Lower lobe of right lung (tissue), 2 donors: Measurements from ENCODE around the gene HIPK2. TPM values are rescaled to one million over a fixed set of nuclear protein-coding genes. Genes with fewer than 3 reads are reported as not detected.

Experiments
- ATAC-seq, 2 donors: fragments of 200-7000 bp; cut with Tn5 transposase; one replicate each; pipeline ENCODE4 v1.9.1; 2020 to 2022; ENCODE audit warnings: mild to moderate bottlenecking in 2 of 2, moderate library complexity in 2 of 2
- DNase-seq: peaks from one replicate; pipeline ENCODE4 v3.0.0-alpha.2; 2020
- H3K27ac ChIP-seq: fragments of 200-600 bp; one replicate; pipeline ENCODE4 v1.8.0; 2022
- H3K27me3 ChIP-seq: fragments of 200-600 bp; one replicate; pipeline ENCODE4 v1.8.0; 2022; ENCODE audit warnings: low read depth
- H3K36me3 ChIP-seq: fragments of 200-600 bp; one replicate; pipeline ENCODE4 v1.8.0; 2022; ENCODE audit warnings: mild to moderate bottlenecking
- H3K4me1 ChIP-seq: fragments of 200-600 bp; one replicate; pipeline ENCODE4 v1.8.0; 2022
- H3K4me3 ChIP-seq: fragments of 200-600 bp; one replicate; pipeline ENCODE4 v1.8.0; 2022; ENCODE audit warnings: mild to moderate bottlenecking
- H3K9me3 ChIP-seq: fragments of 200-600 bp; one replicate; pipeline ENCODE4 v1.8.0; 2022
- intact Hi-C: fragments of 100-400 bp; cut with DNase I; formaldehyde crosslinking; loops from one replicate; pipeline ENCODE4 v1.11.0; 2022
- total RNA-seq: library from RNA; stranded (reverse); fragmentation: NEBNext Ultra II Directional; extraction: Animal tissue kit (Norgen Biotek cat#: 25700); gene quantifications from one replicate; pipeline ENCODE4 v1.2.1, GENCODE V29; 2021
- TF ChIP-seq, protein P1 (sequence below): fragments of 200-600 bp; IDR thresholded peaks from one replicate; pipeline ENCODE4 v1.8.0; 2022; ENCODE audit warnings: antibody characterized with exemption, mild to moderate bottlenecking
- donor health status: DM: no; HTN: yes; CAD: no; lungs with severe emphysema.

The HIPK2 gene
- total RNA-seq, 1 donor from 2014 or later, result 81.0 TPM

DNA sequence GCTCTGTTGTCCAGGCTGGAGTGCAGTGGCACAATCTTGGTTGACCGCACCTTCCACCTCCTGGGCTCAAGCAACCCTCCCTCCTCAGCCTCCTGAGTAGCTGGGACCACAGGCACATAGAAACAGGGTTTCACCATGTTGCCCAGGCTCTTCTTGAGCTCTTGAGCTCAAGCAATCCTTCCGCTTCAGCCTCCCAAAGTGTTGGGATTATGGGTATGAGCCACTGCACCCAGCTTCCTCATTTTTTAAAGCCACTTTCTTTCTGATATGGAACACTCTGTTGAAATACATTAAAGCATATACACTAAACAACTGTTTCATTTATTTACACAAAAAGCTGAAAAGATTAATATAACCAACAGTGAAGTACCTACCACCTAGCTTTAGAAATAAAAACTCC is 137.1 kb downstream of the HIPK2 start:
- intact Hi-C loops, result loop anchor here (10.0 kb wide), 1 partner anchor 364 kb away; no protein-coding TSS in a partner anchor
- ATAC-seq (peak; percentile 46 to 61), DNase-seq (no peak)
- H3K4me1 ChIP-seq, result peaks cover 2% of the 10 kb centered on the region
- no peak overlapping the region for H3K4me3 ChIP-seq
- peaks cover 13% of the 10 kb centered on the region for H3K36me3 ChIP-seq
- no peaks in the 10 kb centered on the region for H3K9me3 ChIP-seq
- H3K27ac ChIP-seq, result no peak overlapping the region
- TF ChIP-seq, protein P1, sequence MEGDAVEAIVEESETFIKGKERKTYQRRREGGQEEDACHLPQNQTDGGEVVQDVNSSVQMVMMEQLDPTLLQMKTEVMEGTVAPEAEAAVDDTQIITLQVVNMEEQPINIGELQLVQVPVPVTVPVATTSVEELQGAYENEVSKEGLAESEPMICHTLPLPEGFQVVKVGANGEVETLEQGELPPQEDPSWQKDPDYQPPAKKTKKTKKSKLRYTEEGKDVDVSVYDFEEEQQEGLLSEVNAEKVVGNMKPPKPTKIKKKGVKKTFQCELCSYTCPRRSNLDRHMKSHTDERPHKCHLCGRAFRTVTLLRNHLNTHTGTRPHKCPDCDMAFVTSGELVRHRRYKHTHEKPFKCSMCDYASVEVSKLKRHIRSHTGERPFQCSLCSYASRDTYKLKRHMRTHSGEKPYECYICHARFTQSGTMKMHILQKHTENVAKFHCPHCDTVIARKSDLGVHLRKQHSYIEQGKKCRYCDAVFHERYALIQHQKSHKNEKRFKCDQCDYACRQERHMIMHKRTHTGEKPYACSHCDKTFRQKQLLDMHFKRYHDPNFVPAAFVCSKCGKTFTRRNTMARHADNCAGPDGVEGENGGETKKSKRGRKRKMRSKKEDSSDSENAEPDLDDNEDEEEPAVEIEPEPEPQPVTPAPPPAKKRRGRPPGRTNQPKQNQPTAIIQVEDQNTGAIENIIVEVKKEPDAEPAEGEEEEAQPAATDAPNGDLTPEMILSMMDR, result no peak
- H3K27me3 ChIP-seq, result no peaks in the 10 kb centered on the region

DNA sequence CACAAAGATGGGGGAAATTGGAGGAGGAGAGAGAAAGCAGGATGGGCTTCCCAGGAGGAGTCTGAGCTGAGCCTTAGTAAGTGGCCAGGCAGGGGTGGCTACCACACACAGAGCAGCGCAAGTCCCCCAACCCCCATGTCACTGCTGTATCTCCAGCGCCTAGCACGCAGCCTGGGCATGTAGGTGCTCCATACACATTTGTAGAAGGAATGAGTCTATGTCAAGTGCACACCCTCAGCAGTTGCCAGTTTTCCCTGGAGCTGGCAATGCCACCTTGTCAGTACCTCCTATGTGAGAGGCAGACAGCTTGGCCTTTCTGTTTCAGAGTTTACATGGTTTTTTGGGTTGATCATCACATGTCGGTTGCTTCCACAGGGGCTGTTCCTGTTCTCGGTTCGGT is 138.2 kb downstream of the HIPK2 start:
- no peak overlapping the region for H3K4me3 ChIP-seq
- DNase-seq (no peak), ATAC-seq (no peak)
- TF ChIP-seq, protein P1, result no peak
- H3K4me1 ChIP-seq, result no peaks in the 10 kb centered on the region
- H3K9me3 ChIP-seq, result no peaks in the 10 kb centered on the region
- intact Hi-C loops, result no loop called here
- peaks cover 9% of the 10 kb centered on the region for H3K36me3 ChIP-seq
- H3K27me3 ChIP-seq, result no peaks in the 10 kb centered on the region
- H3K27ac ChIP-seq, result no peak overlapping the region

DNA sequence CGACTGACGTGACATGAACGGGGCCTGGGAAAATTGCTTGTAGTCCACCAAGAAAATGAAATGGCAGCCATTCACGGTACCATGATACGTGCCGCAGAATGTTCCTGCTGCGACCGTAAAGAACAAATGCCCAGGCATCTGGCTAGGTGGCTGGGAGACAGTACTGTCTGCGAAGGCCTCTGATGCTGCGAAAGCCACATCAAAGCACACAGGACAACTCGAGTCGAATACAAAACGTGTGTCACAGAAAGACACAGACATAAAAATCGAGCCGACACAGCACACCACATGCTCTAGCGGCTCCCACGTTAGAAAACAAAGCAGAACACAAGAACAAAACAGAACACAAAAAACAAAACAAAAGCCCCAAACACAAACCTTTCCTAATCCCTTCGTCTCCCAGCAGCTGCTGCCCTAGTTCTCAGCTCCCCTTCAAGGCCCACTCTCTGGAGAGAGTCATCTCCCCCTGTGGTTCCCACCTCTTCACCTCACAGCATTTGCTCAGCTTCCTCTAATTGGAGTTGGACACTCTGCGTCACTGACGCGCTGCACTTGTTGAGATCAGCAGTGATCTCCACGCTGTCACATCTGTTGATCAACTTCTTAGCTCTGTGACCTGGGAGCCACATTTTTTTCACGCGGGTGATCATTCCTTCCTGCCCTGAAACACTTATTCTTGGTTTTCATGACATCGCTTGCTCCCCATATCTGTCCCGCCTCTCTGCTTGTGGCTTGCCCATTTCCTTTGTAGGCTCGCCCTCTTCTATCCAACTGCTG is 142.1 kb downstream of the HIPK2 start:
- Histone ChIP-seq H3K4me3 (no peak overlapping the region), H3K36me3 (peaks cover 24% of the 10 kb centered on the region), H3K9me3 (no peaks in the 10 kb centered on the region), H3K4me1 (no peaks in the 10 kb centered on the region), H3K27ac (no peak overlapping the region), H3K27me3 (no peaks in the 10 kb centered on the region)
- ATAC-seq (no peak), DNase-seq (no peak)
- TF ChIP-seq, protein P1, result no peak
- intact Hi-C loops, result no loop called here

DNA sequence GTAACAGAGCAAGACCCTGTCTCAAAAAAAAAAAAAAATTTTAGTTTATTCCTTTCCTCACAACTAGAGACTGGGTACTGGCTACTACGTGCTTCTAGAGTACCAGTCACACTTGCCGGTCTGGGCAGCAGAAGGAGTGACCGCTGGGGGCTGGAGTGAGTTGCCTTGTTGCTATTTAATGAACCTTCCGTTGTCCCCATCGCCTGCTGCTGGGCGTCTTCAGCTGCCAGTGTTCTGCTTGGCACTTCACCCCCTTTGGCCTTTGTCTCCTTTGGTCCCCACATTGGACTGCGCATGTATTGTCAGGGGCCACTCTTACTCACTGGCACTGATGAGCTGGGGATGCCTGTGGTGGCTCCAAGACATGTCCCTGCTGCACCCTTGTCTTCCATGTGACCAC is 143.7 kb downstream of the HIPK2 start:
- intact Hi-C loops, result no loop called here
- TF ChIP-seq, protein P1, result no peak
- Histone ChIP-seq H3K36me3 (peaks cover 37% of the 10 kb centered on the region), H3K4me3 (no peak overlapping the region), H3K9me3 (no peaks in the 10 kb centered on the region), H3K4me1 (no peaks in the 10 kb centered on the region), H3K27me3 (no peaks in the 10 kb centered on the region), H3K27ac (no peak overlapping the region)
- ATAC-seq (no peak), DNase-seq (no peak)

DNA sequence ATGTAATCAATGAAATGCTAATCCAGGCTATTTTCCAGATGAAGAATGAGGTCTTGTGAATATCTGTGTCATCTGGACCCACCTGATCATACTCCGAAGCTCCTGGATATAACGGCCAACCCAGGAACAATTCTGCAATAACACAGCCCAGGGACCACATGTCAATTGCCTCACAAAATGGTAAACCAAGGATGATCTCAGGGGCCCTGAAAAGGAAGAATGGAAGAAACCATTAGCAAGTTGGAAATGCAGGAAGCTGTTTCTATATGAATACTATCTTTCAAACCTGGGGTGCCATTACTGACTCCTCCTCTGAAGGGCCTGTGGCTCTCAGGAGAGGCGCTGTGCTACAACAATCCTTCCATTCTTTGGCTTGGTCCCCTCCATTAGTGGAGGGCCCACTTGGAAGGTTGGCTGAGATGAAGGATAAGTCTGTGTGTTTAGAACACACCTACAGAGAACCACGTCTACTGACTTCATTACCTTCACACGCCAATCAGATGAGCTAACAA is 146.2 kb downstream of the HIPK2 start:
- Histone ChIP-seq H3K36me3 (peaks cover 62% of the 10 kb centered on the region), H3K4me3 (no peak overlapping the region)
- no peak for ATAC-seq

More for the DNA sequence above, 146.2 kb downstream of the HIPK2 start:
- H3K9me3 ChIP-seq, result no peaks in the 10 kb centered on the region
- H3K4me1 ChIP-seq, result peaks cover 9% of the 10 kb centered on the region
- no peaks in the 10 kb centered on the region for H3K27me3 ChIP-seq
- TF ChIP-seq, protein P1, result no peak
- intact Hi-C loops, result no loop called here
- DNase-seq, result no peak
- H3K27ac ChIP-seq, result no peak overlapping the region
